SKM-1 (cell line): Measurements from ENCODE around the gene SLC9C1.

Experiments used
- DNase-seq: peaks from one replicate; lab custom pipeline; 2025; ENCODE audit not compliant: unreplicated experiment; lab: John Stamatoyannopoulos, UW

The SLC9C1 gene

DNA sequence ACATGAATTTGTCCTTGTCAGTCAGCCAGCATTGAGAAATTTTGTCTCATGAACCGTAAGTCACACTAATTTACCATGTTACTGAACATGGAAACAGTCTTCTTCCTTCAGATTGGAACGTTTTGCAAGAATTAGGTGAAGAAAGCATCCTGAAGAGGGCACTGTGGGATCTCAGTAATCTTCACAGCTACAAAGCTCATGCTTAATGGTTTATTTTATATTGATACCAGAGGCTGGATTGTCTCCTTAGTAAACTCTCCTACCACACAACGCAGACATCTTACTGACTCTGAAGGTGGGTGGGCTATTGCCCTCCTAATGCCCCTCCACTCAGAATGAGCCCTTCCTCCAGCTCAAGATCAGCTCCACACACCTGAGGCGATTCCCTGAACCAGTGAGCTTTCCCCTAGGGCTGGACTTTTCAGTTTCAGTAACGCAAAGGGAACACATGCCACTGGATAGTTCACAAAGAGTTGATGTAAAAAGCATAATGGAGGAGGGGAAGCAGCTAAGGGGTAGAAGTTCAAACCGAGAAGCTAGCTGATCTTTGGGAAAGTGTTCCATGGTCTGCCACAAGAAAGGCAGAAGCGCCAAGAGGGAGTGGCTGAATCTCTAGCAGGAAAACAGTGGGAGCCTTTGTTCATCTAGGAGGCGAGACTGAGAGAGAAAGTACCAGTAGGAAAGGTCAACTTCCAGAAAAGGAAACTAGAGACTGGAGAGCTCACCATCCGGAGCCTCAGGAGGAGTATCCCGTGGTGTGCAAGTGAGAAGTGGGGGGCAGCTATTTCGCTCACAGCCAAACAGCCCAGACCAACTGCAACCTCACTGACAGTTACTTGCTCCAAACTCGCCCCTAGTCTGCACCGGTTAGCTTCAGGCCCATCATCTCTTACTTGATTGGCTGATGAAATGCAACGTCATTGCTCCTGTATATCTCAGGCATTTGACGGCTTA lies at the start of gene SLC9C1:
SLC9C1 (minus strand) TSS at position 849 of the 954 bp plus-strand sequence. CDS start 7,425 bp downstream, outside the sequence.
- peak; percentile 31 for DNase-seq

DNA sequence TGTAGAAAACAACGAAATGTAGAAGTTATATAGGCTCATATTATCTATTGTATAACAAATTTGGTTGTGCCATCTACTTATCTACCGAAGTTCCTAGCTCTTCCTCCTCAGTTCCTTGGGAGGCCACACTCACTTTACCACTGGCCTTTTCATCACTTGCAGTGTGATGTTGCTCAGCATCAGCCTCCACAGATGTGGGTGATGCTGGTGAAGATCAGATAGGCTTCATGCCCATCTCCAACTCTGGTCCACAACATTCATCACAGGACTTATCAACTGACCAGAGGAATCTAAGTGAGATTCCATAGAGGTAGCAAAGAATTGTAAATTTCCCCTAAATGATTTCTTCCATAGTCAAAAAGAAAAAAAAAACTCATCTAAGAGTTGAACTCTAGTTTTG lies 47.4 kb upstream of the SLC9C1 start:
- no peak for DNase-seq

- no peak for DNase-seq
Measured at GRCh38 chr3:112339609-112340008, 45.6 kb upstream of the SLC9C1 start.

DNA sequence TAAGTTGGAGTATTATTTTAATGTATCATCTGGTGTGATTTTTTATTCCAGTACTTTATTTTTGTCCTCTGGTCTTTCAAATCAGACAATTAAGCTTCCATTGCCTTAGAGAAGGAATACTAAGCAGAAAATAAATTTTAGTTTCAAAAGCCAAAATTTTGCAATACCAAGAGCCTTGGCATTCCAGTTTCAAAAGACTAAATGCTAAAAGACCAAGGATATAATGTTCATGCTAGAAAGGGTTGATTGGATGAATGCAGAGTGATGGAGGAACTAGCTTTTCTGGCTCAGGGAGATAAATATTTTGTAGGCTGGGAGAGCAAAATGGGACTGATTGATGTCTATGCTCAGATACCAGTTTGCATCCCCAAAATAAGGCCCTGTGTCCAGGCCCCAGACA lies 45.1 kb upstream of the SLC9C1 start:
- DNase-seq: no peak

- DNase-seq: no peak
Measured at GRCh38 chr3:112338727-112339056, 44.7 kb upstream of the SLC9C1 start.

GRCh38 chr3:112338021-112338726 lies 44.2 kb upstream of the SLC9C1 start:
- DNase-seq: no peak

DNA sequence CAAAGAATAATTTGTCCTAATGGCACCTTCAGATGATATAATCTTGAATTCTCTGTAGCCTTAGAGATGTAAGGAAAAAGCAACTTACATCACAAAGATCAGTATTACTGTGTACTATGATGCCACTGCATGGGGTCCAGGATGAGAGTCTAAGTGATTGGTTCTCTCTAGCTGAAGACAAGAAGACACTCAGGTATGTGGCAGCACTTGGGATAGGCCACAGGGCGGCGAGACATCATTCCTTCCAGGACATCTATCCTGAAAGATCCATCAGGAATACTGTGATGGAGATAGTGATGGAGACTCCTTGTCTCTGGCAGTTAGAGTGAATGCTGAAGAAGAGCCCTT lies 41.4 kb upstream of the SLC9C1 start:
- DNase-seq: no peak

DNA sequence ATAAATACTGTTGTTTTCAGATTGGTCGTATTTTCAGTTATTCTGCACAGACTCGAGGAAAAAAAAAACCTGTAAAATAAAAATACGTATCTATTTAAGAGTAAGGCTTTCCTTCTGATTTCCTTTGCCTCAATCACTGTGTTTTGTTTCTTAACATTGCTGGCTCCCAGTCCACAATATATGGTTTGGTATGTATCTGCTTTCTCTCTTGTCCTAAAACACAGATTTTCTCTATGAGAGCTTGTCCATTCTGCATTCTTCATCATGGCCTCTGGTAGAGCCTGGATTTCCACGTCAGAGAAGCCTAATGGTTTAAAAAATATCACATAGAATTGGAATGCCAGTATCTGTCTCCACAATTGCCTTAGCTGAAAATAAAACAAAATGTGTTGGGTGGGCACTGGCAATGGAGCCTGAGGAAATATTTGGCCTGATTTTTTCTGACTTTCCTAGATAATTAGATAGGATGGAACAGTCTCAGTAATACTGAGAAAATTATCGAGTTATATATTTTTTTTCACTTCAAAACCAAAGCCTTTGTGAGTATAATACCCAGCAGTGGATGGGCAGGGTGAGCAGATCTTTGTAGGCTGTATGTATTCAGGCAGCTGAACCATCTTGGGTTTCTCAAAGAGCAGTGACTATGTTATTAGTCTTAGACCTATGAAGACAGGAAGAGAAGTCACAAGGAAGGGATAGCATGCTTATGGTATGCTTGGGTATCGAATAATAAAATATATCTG lies 40.8 kb upstream of the SLC9C1 start:
- no peak for DNase-seq

GRCh38 chr3:112333381-112334317 lies 39.6 kb upstream of the SLC9C1 start:
- DNase-seq: no peak

- DNase-seq: no peak
Measured at GRCh38 chr3:112333002-112333380, 39.0 kb upstream of the SLC9C1 start, which contains the start of gene CD200. Gene CD200 (plus strand): TSS chr3:112333156. CDS start chr3:112333213, 57 bp downstream.

GRCh38 chr3:112331851-112332250 lies 37.8 kb upstream of the SLC9C1 start:
- DNase-seq: no peak

GRCh38 chr3:112327371-112327951 lies 33.4 kb upstream of the SLC9C1 start:
- peak; percentile 56 for DNase-seq

- DNase-seq: no peak
Measured at GRCh38 chr3:112321867-112322652, 28.0 kb upstream of the SLC9C1 start.

GRCh38 chr3:112320691-112321090 lies 26.7 kb upstream of the SLC9C1 start:
- DNase-seq: peak; percentile 39

- no peak for DNase-seq
Measured at GRCh38 chr3:112319516-112320276, 25.7 kb upstream of the SLC9C1 start.

DNA sequence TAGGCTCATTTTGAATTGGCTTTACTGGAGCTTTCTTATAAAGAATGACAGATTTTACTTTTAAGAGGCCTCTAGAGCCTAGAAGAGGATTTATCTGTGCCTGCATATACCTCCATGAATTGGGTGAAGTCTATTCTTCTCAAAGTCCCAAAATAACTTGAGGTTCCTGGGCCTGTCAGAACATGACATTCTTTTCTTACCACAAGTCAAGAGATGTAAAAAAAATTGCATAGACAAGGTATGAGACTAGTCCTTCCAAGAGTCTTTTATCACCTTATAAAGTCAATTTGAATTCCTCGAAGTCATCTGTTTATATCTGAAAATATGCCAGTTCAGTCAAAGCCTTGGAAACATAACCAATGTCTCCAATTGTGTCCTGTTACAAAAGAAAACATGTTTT lies 21.8 kb upstream of the SLC9C1 start:
- DNase-seq: no peak

DNA sequence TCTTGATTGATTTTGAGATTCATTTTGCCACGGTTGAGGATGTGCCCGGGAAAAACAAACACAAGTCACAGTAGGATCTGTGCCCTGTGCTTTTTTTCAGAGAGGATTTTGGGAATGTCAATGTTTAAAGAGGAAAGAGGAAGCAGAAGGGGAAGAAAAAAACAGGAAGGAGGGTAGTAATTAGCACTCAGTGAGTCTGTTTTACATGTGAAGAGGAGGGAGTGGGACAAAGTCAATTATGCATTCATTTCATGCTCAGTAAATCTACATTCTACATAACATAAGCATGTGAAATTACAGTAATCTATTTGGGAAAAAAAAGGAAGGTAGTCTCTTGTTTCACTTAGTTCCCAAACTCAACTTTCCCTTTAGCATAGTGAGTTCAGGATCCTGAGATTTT lies 20.6 kb upstream of the SLC9C1 start:
- DNase-seq: peak; percentile 11

- DNase-seq: no peak
Measured at GRCh38 chr3:112308151-112308911, 14.3 kb upstream of the SLC9C1 start.
